GM18520 (cell line): ENCODE results near the gene SLC2A11.
A peak's percentile ranks its signal among the peaks of the same experiment; 100 is the strongest.

ENCODE experiments used
- ATAC-seq: cut with Tn5 transposase; IDR thresholded peaks from one replicate; pipeline ENCODE4 v1.9.1; 2021; ENCODE audit not compliant: unreplicated experiment

SLC2A11 gene

DNA sequence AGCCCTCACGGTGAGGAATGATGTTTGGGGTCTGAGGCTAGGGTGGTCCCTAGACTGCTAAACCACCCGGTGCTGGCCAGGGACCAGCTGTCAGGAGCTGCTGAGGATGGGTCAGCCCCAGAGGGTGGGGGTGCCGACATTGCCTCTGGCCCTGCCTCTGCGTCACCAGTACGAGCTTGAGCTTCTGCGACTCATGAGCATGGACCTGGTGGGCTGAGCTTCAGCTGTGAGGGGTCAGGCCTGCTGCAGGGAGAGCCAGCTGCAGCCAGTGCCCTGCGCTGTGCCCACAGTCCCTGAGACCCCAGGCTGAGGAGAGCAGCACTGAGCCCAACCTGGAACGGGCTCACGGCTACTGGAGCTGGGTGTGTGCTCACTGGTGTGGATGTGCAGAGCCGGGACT is 25.9 kb upstream of the SLC2A11 start:
- ATAC-seq: no peak

DNA sequence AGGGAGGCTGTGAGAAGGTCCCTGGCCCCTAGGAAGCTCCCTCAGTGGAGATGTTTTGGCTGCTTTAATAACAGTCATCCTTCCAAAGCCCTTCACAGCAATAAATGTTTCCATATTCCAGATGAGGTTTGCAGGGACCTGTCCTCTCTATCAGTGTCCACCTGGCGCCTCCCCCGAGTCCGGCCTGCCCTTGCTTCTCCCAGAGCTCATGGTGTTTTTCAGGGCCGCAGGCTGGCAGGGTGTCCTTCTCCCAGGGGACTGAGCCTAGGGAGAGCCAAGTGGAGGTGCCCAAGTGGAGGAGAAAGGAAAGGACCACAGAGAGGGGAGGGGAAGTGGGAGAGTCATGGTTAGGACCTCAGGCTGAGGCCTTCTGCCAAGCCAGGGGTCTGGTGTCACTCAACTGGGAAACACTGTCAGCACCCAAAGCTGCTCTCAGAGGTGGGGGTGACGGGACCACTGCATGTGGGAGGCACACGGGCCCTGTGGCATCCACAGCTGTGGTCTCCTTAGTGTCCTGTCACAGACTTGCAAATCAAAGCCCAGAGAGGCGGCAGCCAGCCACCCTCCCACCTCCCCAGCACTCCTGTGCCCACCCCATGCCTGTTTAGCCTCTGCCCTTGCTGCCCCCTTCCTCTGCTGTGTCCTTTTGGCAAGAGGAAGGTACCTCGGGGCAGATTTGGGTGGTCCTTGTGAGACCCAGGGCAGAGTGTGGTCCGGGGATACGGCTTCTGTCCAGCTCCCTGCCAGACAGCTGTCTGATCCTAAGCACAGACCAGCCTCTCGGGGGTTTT is 25.3 kb upstream of the SLC2A11 start:
- ATAC-seq: no peak

DNA sequence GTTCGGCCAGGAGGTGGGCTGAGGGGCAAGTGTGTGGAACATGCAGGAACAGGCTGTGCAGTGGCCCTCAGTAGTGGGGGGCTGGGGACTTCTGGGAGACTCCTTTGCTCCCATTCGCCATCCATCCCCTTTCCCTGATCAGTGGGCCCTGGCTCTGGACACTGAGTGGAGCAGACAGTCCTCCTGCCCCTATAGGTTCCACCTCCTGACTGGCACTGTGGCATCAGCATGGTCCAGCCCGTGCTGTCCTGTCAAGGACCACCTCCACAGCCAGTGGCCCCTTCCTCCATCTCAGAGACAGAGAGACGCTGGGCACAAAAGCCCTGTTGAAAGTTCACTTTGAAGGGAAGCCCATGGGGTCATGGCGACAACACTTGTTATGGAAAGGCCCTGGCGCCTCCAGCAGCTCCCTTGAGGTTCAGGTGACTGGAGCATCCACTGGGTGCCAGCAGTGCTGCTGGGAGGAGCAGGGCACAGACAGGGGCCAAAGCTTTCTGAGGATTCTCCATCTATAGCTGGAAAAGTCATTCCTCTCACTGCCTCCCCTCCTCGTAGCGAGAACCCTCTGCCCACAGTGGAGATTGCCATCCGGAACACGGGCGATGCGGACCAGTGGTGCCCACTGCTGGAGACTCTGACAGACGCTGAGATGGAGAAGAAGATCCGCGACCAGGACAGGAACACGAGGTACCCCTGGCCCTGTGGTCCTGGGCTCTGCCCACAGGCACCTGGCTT is 24.5 kb upstream of the SLC2A11 start:
- ATAC-seq: no peak

DNA sequence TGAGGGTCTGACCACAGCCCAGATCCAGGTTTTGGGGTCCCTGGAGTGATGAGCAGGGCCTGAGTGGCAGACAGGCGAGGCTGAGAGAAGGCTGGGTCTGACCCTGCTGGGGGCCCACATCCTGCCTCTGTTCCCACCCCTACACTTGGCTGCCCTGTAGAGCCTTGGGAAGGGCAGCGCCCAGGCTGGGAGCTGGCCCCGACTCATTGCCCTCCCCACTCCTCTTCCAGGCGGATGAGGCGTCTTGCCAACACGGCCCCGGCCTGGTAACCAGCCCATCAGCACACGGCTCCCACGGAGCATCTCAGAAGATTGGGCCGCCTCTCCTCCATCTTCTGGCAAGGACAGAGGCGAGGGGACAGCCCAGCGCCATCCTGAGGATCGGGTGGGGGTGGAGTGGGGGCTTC is 23.8 kb upstream of the SLC2A11 start:
- no peak for ATAC-seq

DNA sequence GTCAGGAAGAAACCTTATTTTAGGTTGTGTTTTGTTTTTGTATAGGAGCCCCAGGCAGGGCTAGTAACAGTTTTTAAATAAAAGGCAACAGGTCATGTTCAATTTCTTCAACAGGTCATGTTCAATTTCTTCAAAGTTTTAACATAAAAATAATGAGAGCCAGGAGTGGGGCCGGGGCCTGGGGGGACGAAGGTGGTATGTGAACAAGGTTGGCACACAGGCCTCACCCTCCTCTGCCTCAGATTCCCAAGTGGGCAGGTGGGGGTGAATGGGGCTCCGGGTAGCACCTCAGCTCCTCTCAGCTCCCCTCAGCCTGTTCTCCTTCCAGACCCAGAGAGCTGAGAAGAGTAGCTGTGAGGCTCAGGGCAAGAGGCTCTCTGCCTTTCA is 23.3 kb upstream of the SLC2A11 start:
- no peak for ATAC-seq

DNA sequence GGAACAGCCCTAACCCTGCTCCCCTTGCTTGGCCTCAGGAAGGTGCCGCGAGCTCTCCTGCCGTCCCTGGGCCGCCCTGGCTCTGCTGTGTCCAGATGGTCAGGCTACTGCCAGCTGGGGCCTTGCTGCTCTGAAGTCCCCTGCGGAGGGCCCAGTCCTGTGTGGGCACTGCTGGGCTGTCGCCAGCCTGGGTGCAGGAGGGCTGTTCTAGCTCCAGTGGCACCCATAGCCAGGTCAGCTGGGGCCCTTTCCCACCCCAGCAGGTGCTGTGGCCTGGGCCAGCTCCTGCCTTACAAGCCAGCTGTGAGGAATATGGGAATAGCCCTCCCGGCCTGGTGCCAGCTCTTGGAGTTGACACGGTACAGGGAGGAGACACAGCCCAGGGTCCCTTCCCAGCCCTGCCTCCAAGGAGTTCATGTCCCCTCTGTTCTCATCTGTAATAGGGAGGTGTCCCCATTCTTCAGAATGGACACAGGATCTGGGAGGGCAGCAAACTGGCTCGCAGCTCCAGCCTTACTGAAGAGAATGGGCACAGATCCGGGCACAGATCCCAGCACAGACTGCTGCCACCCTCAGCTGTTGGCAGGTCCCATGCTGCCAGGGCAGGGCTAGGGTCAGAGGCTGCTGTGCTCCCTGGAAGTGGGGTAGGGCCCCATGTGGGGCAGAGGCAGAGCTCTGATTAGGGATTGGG is 22.7 kb upstream of the SLC2A11 start:
- ATAC-seq: no peak

DNA sequence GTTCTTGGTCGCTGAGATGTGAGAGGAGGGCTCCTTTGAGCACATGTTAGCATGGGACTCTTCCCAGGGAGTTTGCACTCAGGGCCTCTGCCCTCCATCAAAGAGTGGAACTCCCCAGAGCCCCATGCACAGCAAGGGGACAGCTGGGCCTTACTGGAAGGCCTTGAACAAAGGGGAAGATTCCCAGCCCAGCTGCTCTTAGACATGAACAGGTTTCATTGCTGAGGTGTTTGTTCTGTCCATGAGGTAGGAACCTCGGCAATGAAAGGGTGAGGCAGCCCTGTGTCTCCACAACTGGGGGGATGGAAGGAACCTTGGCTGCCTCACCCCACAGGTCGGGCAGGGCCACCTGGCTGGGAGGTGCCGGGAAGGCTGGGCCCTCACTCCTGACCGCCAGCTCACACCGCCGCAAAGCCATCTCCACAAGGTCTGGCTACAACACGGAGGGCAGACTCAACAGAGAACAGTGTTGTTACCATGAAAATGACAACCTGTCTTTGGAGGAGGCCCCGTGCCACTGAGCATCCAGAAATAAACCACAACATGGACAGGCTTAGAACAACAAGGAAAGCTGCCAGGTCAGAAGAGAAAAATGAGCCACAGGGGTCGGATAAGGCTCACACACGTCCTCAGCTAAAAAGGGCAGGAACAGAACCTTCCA is 22.1 kb upstream of the SLC2A11 start:
- no peak for ATAC-seq

DNA sequence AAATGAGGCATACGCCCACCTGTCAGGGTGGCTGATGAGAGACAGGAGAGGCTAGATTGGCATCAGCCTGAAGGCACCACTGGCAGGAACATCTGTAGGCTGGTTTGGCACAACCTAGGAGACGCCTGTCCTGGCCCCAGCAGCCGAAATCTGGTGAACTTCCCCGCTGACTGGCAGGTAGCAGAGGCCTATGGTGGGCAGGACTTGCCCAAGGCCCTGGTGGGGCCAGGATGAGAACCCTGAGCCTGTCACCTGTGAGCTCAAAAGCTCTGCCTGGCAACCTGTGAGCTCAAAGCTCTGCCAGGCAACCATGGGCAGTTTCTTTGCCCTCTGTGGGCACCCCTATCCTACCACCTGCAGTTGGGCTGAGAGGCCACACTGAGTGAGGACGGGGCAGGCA is 21.4 kb upstream of the SLC2A11 start:
- ATAC-seq: no peak

DNA sequence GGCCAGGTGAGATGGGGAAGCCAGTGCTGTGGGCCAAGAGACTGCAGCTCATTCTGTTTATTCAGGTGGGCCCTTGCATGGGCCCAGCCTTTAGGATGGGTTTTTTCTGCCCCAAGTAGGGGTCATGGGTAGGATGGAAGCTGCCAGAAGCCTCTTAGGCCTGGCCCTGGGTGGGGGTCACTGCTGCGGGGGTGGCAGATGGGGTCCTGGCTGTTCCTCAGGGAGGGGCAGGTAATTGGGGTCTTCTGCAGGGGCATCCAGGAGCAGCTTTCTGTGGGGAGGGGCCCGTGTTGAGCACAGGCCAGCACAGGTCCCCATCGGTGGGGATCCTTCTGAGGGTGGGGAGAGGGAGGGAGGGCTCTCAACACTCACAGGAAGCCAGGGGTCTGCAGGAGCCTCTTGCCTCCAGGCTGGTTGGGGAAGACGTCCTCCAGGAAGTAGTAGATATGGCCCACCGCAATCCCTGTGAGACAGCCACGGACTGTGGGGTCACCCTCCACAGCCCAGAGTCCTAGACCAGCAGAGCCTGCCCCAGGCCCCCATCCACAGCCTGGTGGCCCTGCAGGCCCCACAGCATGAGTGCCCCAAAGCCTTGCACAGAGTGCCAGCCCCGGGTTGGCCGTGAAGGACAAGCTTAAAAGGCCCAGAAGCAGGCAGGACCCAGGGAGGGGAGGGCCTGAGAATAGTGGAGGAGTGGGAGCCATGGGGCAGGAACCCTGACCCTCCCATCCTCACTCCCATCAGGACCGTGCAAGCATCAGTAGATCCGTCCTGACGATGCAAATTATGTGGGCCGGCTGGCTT is 20.8 kb upstream of the SLC2A11 start:
- ATAC-seq: no peak

DNA sequence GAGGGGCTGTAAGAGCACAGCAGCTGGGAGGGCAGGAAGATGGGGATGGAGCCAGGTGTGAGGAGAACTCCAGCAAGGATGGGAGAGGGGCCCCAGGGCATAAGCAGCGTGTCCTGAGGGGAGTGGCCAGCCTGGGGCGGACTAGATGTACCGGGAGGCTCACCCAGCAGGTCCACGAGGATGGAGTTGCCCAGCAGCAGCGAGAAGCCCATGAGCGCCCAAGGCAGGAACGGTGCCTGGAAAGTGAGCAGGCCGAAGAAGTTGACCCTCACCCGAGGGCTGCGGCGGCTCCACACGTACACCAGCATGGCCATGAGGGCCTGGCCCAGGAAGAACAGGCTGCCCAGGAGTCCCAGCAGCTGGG is 20.2 kb upstream of the SLC2A11 start:
- ATAC-seq: no peak

DNA sequence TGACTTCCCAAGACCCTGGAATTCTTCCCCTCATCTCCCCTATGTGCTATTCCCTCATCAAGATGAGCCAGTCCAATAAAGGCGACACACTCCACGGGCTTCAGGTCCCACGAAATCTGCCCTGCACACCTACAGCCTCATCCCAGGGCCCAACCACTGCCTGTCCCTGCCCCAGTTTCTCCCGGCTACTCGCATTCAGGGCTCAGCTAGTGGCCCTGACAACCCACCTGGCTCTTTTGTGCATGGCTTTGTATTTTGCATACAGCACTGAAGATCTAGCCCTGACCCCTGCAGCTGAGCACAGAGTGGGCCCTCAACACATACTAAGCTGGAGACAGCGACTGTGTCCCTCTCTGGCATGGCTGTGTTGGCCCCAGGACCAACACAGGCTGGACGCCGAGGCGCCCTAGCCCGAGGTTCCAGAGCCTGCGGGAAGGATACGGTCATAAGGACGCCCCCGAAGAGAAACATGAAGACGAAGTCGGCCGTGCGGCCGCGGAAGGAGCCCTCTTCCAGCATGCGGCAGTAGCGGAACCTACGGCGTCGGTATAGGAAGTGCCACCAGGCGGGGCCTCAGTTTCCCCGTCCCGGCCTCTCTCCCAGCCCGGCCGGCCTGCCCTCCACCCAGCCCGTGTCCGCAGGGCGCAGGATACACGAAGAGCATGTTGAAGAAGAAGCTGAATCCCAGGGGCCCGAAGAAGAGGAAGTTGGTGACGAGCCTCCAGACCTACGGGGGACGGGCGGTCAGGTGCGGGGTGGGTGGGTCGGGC is 19.6 kb upstream of the SLC2A11 start:
- ATAC-seq: no peak

DNA sequence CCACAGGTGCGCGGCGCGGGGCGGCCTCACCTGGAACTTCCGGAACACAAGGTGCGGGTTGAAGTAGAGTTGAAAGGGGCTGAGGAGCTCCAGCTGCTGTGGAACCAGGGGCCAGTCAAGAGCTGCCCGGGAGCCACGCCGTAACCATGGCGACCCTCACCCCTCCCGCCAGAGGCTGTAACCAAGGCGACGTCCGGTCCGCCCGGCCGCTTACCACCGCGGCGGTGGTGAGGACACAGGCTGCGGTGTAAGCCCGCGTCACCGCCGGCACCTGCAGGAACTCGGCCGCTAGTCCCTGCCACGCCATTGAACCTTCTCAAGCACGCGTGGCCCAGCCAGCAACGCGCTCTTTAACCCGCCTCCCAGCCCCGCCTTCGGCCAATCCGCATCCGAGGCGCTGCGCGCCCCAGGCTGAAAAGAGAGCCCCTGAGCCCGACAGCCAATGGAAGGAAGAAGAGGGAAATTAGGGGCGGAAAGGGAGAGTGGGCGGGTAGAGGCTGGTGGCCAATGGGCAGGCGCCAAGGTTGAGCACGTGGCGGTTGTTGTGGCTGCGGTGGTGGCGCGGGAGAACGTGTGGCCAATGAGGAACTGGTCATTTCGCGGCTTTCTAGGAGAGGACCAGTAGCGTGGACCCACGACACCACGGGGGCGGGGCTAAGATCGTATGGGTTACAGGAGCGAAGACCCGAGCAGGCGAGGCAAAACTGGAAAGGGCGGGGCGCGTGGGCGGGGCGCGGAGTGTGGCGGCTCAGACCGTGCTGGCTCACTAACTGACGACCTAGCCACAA is 18.8 kb upstream of the SLC2A11 start, which contains the start of gene DERL3:
DERL3 (minus strand) TSS at position 326 of the 788 bp plus-strand sequence; CDS start at position 307, 19 bp downstream.
- ATAC-seq: peak; percentile 77

DNA sequence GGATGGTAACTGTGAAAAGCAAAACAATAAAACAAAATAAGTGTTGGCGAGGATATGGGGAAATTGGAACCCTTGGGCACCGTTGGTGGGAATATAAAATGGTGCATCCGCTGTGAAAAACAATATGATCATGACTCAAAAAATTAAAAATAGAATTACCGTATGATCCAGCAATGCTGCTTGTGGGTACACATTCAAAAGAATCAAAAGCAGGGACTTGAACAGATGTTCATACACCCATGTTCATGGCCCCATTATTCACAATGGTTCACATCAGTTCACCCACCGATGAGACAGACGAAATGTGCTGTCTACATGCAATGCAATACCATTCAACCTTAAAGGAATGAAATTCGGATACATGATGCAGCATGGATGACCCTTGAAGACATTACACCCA is 17.6 kb upstream of the SLC2A11 start:
- no peak for ATAC-seq

DNA sequence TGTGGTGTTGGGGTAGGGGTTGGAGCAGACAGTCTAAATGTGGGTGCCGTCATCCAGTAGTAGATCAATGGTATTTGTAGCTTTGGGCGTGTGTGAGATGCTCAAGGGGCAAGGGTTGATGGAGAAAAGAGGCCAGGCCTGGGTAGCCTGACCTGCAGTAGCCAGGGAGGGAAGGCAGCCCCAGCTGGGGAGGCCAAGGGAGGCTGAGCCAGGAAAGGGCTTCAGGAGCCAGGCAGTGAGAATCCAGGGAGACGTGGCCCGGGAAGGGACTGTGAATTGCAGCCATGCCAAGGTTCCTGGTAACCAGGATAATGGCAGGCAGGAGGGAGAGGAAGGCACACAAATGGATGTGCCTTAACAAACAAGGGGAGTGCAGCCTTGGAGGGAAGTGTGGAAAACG is 16.4 kb upstream of the SLC2A11 start:
- no peak for ATAC-seq

DNA sequence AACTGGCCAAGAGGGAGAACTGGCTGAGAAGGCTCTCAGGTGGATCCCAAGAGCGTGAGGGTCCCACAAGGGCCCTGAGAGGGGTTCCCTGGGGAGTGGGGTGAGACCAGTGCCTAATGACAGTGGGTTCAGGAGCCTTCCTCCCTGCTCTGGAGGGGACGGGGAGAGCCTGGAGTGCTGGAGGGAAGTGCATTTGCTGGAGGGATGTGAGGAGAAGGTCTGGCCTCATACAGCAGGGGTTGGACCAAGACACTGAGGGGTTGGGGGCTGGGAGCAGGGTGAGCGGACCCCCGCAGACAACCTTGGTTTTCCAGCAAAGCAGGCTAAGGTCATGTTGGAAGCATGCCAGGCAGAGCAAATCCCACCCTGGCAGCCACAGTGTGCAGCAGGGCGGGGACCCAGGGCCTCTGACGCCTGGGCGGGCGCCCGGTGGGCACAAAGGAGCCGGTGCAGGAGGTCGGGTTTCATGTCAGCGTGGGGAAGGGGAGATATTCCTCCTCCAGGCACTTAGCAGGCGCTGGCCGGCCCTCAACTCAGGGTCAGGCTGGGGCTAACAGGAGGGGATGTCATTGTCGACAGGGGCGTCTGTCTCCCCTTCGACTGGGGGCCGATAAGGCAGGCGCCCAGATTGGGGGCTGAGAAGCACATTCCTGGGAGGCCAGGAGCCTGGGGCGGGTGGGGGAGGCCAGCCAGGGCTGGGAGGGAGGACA is 15.8 kb upstream of the SLC2A11 start:
- no peak for ATAC-seq

DNA sequence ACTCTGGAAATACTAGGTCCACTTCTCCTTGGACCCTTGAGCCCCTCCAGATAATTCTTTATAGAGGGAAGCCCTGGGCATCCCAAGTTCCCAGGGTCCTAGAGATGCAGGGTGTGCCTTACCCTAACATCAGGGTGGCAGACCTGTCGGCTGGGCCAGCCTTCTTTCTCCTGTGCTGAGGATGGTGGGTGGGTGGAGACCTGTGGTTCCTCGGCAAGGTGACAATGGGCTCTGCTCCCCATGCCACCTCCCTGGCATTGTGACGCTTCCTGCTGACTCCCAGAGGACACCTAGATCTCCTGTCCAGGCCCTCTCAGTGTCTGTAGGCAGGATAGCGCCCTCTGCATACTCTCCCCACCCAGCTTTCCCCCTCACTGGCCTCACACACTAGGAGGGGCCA is 15.1 kb upstream of the SLC2A11 start:
- ATAC-seq: no peak

DNA sequence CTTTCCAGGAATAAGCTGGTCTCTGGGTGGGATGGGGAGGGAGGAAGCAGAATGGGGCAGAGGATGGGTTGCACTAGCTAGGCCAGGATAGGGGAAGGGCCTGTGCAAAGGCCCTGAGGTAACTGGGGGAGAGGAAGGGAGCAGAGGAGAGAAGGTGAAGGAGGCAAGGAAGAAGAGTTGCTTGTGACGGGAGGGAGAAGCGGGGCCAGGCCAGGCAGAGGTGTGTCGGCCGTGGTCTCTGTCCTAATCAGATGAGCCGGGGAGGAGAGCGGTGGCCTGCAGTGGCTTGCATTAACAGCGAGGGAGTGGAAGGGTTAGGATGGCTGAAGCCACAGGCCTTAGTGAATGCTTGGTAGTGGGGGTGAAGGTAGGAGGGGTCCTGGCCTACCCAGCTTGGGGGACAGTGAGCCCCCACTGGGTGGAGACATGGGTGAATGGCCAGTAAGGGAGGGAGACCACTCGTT is 12.9 kb upstream of the SLC2A11 start:
- no peak for ATAC-seq
